Esophagus muscularis mucosa (tissue), 3 donors: ENCODE results near the gene CYBC1.

Experiments
- CTCF ChIP-seq, 3 experiments: fragments of 200-600 bp in 2 of 3; fragments of 450-650 bp in 1 of 3; sonication (generic) in 2 of 3; IDR thresholded peaks; one replicate each; pipeline ENCODE4 v1.5.1; 2017 to 2019; ENCODE audit warnings: antibody characterized with exemption in 3 of 3, mild to moderate bottlenecking in 2 of 3, moderate library complexity in 1 of 3
- POLR2AphosphoS5 ChIP-seq, 2 donors: sonication (generic); formaldehyde crosslinking; IDR thresholded peaks; one replicate each; pipeline ENCODE4 v1.6.1; 2017; ENCODE audit warnings: antibody characterized with exemption in 2 of 2

GRCh38 chr17:82495844-82496528, 45.4 kb upstream of the CYBC1 start:
- TF ChIP-seq CTCF (IDR thresholded peaks at IDR 0.05) (no peak), POLR2AphosphoS5 (IDR thresholded peaks at IDR 0.05) (no peak)
